ENCODE data around the gene THTPA.

GRCh38 chr14:23536494-23536893 lies 19.6 kb upstream of the THTPA start:
- no peak for TF ChIP-seq CTCF (IDR thresholded peaks at IDR 0.05)
- no peak for TF ChIP-seq EZH2 (IDR thresholded peaks at IDR 0.05)
- no peak for TF ChIP-seq EZH2phosphoT487 (IDR thresholded peaks at IDR 0.05)

All from neural progenitor cell (in vitro differentiated cells).